ENCODE results near the gene LAMB2. TPM values are rescaled to one million over a fixed set of nuclear protein-coding genes. Genes with fewer than 3 reads are reported as not detected.
A peak's percentile ranks its signal among the peaks of the same experiment; 100 is the strongest.

Gene LAMB2
- total RNA-seq, 2 donors from 2014 or later = 299 to 503 TPM

DNA sequence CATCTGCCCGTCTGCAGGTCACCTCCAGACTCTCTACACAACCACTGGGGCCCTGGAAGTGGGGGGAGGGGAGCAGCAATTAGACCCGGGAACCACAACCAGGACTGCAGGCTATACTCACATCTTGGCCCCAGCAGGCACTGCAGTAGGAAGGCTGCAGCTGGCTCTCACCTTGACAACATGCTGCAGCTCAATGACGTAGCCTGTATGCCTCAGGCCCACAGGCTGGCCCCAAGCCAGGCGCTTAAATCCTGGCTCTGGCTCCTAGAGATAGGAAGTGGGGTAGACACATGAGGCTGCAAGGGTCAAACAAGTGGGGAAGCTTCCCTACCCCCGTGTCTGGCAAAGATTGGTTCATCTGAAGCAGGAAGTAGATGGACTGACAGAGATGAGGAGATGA lies 34.4 kb downstream of the LAMB2 start:
- DNase-seq (ENCODE audit: low spot score) = no peak
- intact Hi-C loops (cut with DNase I) = loop anchor here in 1 of 2 donors (10.0 kb wide), 1 partner anchor 346 kb away; no protein-coding TSS in a partner anchor

DNA sequence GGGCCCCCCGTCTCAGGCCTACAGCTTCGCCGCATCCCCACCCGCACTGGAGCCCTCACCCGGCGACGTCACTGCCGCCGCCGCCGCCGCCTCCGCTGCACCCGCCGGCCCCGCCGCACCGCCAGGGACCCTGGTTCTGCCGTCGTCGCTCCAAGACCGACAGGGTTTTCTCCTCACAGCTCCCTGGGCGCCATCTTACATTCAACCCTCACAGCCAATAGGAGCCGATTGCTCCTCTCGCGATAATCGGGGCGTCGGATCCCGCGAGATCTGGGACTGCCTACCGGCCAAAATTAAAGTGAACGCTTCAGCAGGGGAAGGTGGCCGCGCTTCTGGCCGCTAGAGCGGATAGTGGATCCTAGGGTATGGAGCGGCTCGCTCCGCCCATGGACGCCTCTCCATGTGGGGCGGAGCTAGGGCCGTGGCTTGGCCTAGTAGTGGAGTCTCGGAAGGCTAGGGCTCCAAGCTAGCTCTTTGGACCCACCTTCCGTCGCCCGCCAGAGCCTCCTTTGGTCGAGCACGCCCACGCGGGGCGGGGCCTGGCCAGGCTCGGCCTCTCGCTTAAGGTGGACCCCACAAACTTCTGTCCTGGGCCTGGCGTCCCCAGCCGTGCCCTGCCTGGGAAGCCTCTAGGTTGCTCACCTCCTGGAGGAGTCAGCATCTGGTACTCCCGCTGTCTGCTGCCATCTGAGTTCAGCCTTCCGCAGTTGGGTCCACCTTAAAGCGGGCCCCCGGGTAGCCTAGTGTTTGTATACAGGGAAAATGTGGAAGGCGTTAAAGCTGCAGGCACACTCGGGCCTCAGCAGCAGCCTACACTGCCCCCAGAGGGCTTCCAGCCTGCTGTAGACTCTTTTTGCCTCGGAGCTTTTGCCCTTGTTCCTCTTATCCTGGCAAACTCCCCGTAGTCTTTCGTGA lies 38.7 kb downstream of the LAMB2 start, which contains the start of gene QRICH1:
Gene QRICH1, minus strand, starts transcription at position 219 of the 915 bp plus-strand sequence. CDS start 17,054 bp downstream, outside the sequence.
- intact Hi-C loops (cut with DNase I) = loop anchor here (5.0 to 10.0 kb wide), 2 partner anchors 72 to 351 kb away; partner anchors contain the start of gene NDUFAF3 (in 1 of the 2)
- peak; percentile 99 for DNase-seq (ENCODE audit: low spot score)

DNA sequence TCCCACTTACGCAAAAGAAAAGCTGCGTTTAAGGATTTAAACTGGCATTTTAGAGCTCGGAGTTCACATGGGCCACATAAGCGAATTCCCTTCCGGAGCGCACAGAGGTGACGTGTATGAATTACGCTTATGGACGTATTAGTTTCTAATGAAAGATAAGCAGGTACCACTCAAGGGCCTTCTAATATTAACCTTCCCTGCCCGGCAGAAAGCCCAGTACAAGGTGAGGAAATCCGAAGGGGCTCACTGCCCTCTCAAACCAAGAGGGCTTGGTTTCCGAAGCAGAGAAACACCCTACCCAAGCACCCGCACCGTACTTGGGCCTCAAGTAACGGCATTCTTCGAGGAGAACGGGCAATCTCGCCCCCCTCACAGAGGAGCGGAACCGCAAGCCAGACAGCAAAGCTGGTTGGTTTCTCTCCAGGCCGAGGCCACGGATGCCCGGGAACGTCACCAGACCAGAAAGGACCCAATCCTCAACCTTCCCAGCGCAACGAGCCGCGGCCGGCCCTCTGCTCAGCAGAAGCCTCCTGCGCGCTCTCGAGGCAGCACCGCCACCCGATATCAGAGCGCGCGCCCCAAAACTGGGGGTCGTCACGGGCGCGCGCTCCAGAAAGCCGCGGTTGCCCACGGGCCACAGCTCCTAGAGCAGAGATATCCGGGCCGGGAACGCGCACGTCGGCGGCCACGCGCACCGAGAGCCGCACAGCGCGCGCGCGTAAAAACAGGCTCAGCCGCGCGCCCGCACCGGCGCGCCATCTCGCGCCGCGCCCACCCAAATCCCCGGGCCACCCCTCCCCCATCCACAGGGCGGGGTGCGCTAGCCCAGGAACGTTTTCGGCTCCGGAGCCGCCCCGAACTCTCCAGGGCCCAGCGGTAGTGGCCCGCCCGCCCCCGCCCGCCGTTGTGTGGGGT lies 39.7 kb downstream of the LAMB2 start:
- intact Hi-C loops (cut with DNase I) = loop anchor here (5.0 to 10.0 kb wide), 2 partner anchors 71 to 352 kb away; partner anchors contain the start of gene NDUFAF3 (in 1 of the 2)
- DNase-seq (ENCODE audit: low spot score) = peak; percentile 94

DNA sequence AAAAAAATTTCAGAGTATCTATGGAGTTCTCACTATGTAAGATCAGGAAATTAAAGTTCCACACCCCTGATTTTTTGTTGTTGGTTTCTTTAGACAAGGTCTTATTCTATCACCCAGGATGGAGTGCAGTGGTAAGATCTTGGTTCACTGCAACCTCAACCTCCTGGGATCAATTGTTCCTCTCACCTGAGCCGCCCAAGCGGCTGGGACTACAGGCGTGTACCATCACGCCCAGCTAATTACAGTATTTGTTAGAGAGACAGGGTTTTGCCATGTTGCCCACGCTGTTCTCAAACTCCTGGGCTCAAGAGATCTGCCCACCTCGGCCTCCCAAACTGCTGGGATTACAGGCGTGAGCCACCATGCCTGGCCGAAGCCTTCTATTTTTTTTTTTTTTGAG lies 51.4 kb downstream of the LAMB2 start:
- intact Hi-C loops (cut with DNase I) = no loop called here
- no peak for DNase-seq (ENCODE audit: low spot score)

DNA sequence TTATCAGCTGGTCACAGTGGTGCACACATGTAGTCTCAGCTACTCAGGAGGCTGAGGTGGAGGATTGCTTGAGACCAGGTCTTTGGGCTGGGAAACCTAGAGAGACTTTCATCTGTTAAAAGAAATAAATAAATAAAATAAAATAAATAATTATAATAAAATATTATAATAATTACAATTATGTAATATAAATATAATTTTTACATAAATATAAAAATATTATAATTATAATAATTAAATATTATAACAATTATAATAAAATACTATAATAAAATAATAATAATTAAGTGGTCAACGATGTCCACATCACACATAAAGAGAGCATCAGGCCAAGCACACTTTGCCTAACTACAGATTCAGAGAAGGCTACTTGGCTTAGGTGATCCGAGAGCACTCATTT lies 53.6 kb downstream of the LAMB2 start:
- no peak for DNase-seq (ENCODE audit: low spot score)
- intact Hi-C loops (cut with DNase I) = loop anchor here in 1 of 2 donors (1.0 kb wide), 1 partner anchor 30 kb away; no protein-coding TSS in a partner anchor

DNA sequence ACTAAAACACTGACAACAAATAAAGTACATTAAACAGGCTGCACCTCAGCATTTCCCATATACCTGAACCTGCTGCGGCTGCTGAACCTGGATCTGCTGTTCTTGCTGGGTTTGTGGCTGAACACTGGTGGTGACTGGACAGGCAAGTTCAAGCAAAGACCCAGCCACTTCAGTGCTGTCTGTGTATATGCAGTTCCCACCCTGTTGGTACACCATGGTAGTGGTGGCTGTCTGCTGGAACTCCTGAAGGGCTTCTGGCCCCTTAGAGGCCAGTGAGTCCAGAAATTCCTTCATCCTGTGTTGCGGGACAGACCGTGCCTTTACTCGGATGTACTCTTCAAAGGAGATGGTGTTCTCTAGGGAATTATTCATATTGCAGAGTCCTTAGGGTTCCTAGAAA lies 56.2 kb downstream of the LAMB2 start:
- no peak for DNase-seq (ENCODE audit: low spot score)
- intact Hi-C loops (cut with DNase I) = no loop called here

DNA sequence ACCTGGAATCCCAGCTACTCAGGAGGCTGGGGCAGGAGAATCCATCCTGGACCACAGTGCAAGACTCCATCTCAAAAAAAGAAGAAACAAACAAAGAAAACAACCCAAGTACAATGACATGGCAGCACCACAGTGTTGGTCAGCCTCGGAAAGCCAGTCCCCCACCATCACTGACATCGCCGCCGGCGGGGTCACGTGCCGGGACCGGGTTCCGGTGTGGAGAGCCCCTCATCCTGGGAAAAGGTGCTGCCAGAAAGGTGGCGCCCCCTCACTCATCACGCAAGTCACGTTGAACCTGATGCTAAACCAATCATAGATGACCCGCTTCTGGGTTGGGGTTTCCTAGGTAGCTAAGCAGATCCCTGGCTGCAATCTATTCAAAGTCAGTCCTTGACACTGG lies 56.7 kb downstream of the LAMB2 start:
- DNase-seq (ENCODE audit: low spot score) = no peak
- intact Hi-C loops (cut with DNase I) = no loop called here

Small RNA genes lying within 50 kb of the gene (microRNA-seq; reads per million reads assigned to microRNA genes)
- 0 to 0.32 reads per million in 2 donors for gene MIR6890 (ENCODE audit: borderline microRNAs expressed in 2 of 2)

Other genes with a start within 250 kb of the LAMB2 start
- 10 to 100 TPM; 10.8 to 19.5 TPM for gene SLC25A20, start 234.2 kb downstream of the LAMB2 start, total RNA-seq
- gene ARIH2, start 214.2 kb downstream of the LAMB2 start, total RNA-seq = 10 to 100 TPM; 59.2 to 84.6 TPM
- 10 to 100 TPM; 16.4 to 26.1 TPM for gene P4HTM, start 142.8 kb downstream of the LAMB2 start, total RNA-seq
- 10 to 100 TPM; 72.9 to 95.5 TPM for gene WDR6, start 125.7 kb downstream of the LAMB2 start, total RNA-seq
- gene DALRD3, start 114.5 kb downstream of the LAMB2 start, total RNA-seq = 10 to 100 TPM in 1 of 2 donors, 1 to 10 TPM in 1; 9.8 to 12.1 TPM
- gene NDUFAF3, start 110.9 kb downstream of the LAMB2 start, total RNA-seq = 10 to 100 TPM; 57.8 to 62.0 TPM
- 100 to 1,000 TPM in 1 of 2 donors, 10 to 100 TPM in 1; 96.4 to 112 TPM for gene IMPDH2, start 103.7 kb downstream of the LAMB2 start, total RNA-seq
- 10 to 100 TPM; 73.4 to 93.2 TPM for gene QRICH1, start 39.0 kb downstream of the LAMB2 start, total RNA-seq
- 100 to 1,000 TPM in 1 of 2 donors, 10 to 100 TPM in 1; 99.2 to 137 TPM for gene QARS1, start 28.3 kb downstream of the LAMB2 start, total RNA-seq
- 10 to 100 TPM; 34.1 to 40.4 TPM for gene USP19, start 12.2 kb downstream of the LAMB2 start, total RNA-seq
- gene CCDC71, start 33.3 kb upstream of the LAMB2 start, total RNA-seq = 10 to 100 TPM; 14.1 to 14.3 TPM
- 10 to 100 TPM; 29.8 to 31.9 TPM for gene KLHDC8B, start 38.5 kb upstream of the LAMB2 start, total RNA-seq
- gene C3orf62, start 144.2 kb upstream of the LAMB2 start, total RNA-seq = 1 to 10 TPM; 2.6 to 3.3 TPM
- 10 to 100 TPM; 49.0 to 54.6 TPM for gene USP4, start 207.0 kb upstream of the LAMB2 start, total RNA-seq
- gene GPX1, start 225.3 kb upstream of the LAMB2 start, total RNA-seq = 100 to 1,000 TPM; 212 to 242 TPM

All from posterior vena cava (tissue), 2 donors.